Chondrocyte (in vitro differentiated cells): ENCODE results near the gene BCORL1. TPM values are rescaled to one million over a fixed set of nuclear protein-coding genes. Genes with fewer than 3 reads are reported as not detected.

Experiments
- DNase-seq: peaks from one replicate; pipeline ENCODE4 v3.0.0; 2021; ENCODE audit warnings: mixed read lengths, low spot score
- H3K27ac Mint-ChIP-seq: one replicate; pipeline ENCODE4 v1.8.0; 2021; ENCODE audit warnings: mild to moderate bottlenecking, moderate library complexity, mixed read lengths; ENCODE audit not compliant: unreplicated experiment
- H3K27me3 Mint-ChIP-seq: 2 replicates; pipeline ENCODE4 v1.8.0; 2021; ENCODE audit warnings: low read depth, mixed read lengths
- H3K36me3 Mint-ChIP-seq: 2 replicates; pipeline ENCODE4 v1.8.0; 2021; ENCODE audit warnings: low read depth, mixed read lengths
- H3K4me1 Mint-ChIP-seq: 2 replicates; pipeline ENCODE4 v1.8.0; 2021; ENCODE audit warnings: low read depth, mild to moderate bottlenecking, mixed read lengths
- H3K4me3 Mint-ChIP-seq: one replicate; pipeline ENCODE4 v1.8.0; 2021; ENCODE audit warnings: mild to moderate bottlenecking, moderate library complexity, mixed read lengths; ENCODE audit not compliant: unreplicated experiment
- H3K9me3 Mint-ChIP-seq: 2 replicates; pipeline ENCODE4 v1.8.0; 2021; ENCODE audit warnings: low read depth, mixed read lengths
- CTCF ChIP-seq: fragments of 200-600 bp; sonication (generic); IDR thresholded peaks from 2 replicates; pipeline ENCODE4 v1.5.0; 2021; ENCODE audit warnings: antibody characterized with exemption, mild to moderate bottlenecking, moderate library complexity
- total RNA-seq: library from RNA; stranded (reverse); gene quantifications from 3 replicates; pipeline ENCODE4 v1.2.1, GENCODE V29; 2021

Gene BCORL1
- total RNA-seq, 1 donor from 2014 or later = 20.6 TPM

DNA sequence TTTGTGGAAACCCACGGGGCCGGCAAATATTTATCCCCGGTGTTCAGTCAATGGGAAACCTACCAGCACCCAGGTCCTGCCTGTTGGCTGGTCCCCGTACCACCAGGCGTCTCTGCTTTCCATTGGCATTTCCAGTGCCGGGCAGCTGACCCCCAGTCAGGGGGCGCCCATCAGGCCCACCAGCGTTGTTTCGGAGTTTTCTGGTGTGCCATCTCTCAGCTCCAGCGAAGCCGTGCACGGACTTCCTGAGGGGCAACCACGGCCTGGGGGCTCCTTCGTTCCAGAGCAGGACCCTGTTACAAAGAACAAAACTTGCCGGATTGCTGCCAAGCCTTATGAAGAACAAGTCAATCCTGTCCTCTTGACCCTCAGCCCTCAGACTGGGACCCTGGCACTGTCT lies 32.7 kb downstream of the BCORL1 start:
- no peak for DNase-seq
- TF ChIP-seq CTCF = no peak
- peaks cover 9% of the 10 kb centered on the region for H3K4me1 Mint-ChIP-seq
- no peak overlapping the region for H3K27ac Mint-ChIP-seq
- H3K4me3 Mint-ChIP-seq = no peak overlapping the region
- no peaks in the 10 kb centered on the region for H3K27me3 Mint-ChIP-seq
- H3K36me3 Mint-ChIP-seq = peaks cover 6% of the 10 kb centered on the region
- H3K9me3 Mint-ChIP-seq = no peaks in the 10 kb centered on the region

DNA sequence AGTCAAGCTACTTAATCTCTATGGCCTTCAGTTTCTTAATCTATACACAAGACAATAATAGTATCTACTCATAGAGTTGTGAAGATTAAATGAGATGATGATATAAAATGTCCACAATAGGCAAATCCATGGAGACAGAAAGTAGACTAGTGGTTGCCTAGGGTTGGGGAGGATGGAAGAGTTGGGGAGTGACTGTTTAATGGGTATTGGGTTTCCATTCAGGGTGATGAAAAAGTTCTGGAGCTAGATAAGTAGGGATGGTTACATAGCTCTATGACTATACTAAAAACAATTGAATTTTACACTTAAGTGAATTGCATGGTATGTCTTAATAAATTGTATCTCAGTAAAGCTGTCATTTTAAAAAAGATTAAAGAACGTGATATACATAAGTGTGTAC lies 35.7 kb downstream of the BCORL1 start:
- Mint-ChIP-seq H3K36me3 (peaks cover 9% of the 10 kb centered on the region), H3K4me1 (peaks cover 9% of the 10 kb centered on the region), H3K27me3 (no peaks in the 10 kb centered on the region), H3K27ac (no peak overlapping the region), H3K9me3 (no peaks in the 10 kb centered on the region), H3K4me3 (no peak overlapping the region)
- no peak for TF ChIP-seq CTCF
- no peak for DNase-seq

DNA sequence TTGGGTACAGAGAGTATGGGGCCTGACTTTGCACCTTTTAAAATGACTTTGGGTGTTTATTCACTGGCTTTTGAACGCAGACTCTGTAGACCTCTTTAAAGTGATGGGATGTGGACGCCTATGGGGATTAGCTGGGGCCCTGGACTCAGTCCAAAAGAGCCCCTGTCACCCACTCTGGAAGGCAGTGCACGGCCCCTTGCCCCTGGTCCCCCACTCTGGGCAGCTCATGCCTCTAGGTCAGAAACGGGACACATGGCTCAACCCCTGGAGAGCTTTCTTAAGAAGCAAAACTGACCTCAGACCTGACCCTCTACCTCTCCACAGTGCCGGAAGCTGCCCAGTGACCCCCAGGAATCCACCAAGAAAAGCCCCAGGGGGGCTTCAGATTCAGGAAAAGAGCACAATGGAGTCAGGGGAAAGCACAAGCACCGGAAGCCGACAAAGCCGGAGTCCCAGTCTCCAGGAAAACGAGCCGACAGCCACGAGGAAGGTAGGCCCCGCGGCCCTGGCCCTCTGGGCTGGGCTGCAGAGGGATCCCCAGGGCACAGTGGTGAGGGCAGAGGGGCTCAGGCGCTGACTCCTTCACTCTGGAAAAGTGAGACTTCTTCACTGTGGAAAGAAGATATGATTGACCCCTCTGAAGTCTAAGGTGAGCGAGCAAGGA lies 38.4 kb downstream of the BCORL1 start:
- TF ChIP-seq CTCF = no peak
- Mint-ChIP-seq H3K36me3 (peaks cover 6% of the 10 kb centered on the region), H3K9me3 (no peaks in the 10 kb centered on the region), H3K27ac (no peak overlapping the region), H3K4me3 (no peak overlapping the region), H3K4me1 (peaks cover 9% of the 10 kb centered on the region), H3K27me3 (no peaks in the 10 kb centered on the region)
- DNase-seq = no peak

GRCh38 chrX:130024127-130024526 lies 41.7 kb downstream of the BCORL1 start:
- H3K27me3 Mint-ChIP-seq = no peaks in the 10 kb centered on the region
- no peaks in the 10 kb centered on the region for H3K9me3 Mint-ChIP-seq
- no peak for DNase-seq
- peaks cover 7% of the 10 kb centered on the region for H3K4me1 Mint-ChIP-seq
- no peak for TF ChIP-seq CTCF
- H3K4me3 Mint-ChIP-seq = no peak overlapping the region
- H3K36me3 Mint-ChIP-seq = peaks cover 8% of the 10 kb centered on the region
- H3K27ac Mint-ChIP-seq = no peak overlapping the region

DNA sequence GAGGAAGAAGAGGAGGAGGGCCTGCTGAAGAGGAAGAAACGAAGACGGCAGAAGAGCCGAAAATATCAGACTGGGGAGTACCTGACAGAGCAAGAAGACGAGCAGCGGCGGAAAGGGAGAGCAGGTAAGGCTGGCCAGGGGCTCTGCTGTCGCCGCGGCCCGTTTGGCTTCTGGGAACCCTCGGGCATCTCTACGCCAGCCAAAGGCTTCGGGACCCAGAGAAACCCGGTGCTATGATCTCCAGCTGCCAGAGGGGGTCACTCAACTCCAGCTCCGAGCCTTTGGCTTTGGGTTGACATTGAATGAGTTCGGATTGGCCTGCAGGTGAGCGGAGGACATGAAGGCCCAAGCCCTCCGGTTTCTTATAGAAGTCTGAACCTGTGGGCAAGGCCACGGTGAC lies 42.8 kb downstream of the BCORL1 start:
- TF ChIP-seq CTCF = peak; percentile 21
- peaks cover 8% of the 10 kb centered on the region for H3K36me3 Mint-ChIP-seq
- no peaks in the 10 kb centered on the region for H3K9me3 Mint-ChIP-seq

More for the DNA sequence above, 42.8 kb downstream of the BCORL1 start:
- no peak overlapping the region for H3K27ac Mint-ChIP-seq
- H3K4me3 Mint-ChIP-seq = no peak overlapping the region
- no peak for DNase-seq
- no peaks in the 10 kb centered on the region for H3K27me3 Mint-ChIP-seq
- H3K4me1 Mint-ChIP-seq = no peaks in the 10 kb centered on the region
